Cardiac muscle cell (in vitro differentiated cells and primary cell): ENCODE data around the gene MICAL2. TPM values are rescaled to one million over a fixed set of nuclear protein-coding genes. Genes with fewer than 3 reads are reported as not detected.

Experiments used
- DNase-seq, 2 donors: peaks; one replicate each; pipeline versions ENCODE4 v3.0.0 to v3.0.0-alpha.2; 2010 to 2017; ENCODE audit warnings: low read depth in 1 of 2, low spot score in 1 of 2
- H3K27ac ChIP-seq: fragments of 200-600 bp; sonication (generic); 2 replicates; pipeline ENCODE4 v1.5.1; 2016
- H3K27me3 ChIP-seq: fragments of 200-600 bp; sonication (generic); 2 replicates; pipeline ENCODE4 v1.6.0; 2016; ENCODE audit warnings: control low read depth
- H3K36me3 ChIP-seq: fragments of 200-600 bp; sonication (generic); 2 replicates; pipeline ENCODE4 v1.5.1; 2016; ENCODE audit warnings: control low read depth
- H3K4me1 ChIP-seq: fragments of 200-600 bp; sonication (generic); 2 replicates; pipeline ENCODE4 v1.8.1; 2017; ENCODE audit warnings: low read depth, mild to moderate bottlenecking, mixed run types
- H3K4me3 ChIP-seq: fragments of 200-600 bp; sonication (generic); 2 replicates; pipeline ENCODE4 v1.5.1; 2016; ENCODE audit warnings: mild to moderate bottlenecking
- H3K9me3 ChIP-seq: fragments of 200-600 bp; sonication (generic); 2 replicates; pipeline ENCODE4 v1.5.1; 2017; ENCODE audit warnings: low read depth, mild to moderate bottlenecking, control low read depth
- polyA plus RNA-seq: library from polyadenylated mRNA; unstranded; fragments of >200 nt; fragmentation: Nextera tagmentation; extraction: Ambion mirVana; gene quantifications from 2 replicates; pipeline ENCODE4 v1.2.1, GENCODE V29; 2016
- total RNA-seq: library from RNA; depleted of rRNA; stranded (reverse); fragments of >200 nt; gene quantifications from 2 replicates; pipeline ENCODE4 v1.2.3, GENCODE V29; 2016
- TF ChIP-seq, protein P1 (sequence below): IDR thresholded peaks from 2 replicates; pipeline ENCODE4 v1.5.1; 2012; ENCODE audit warnings: low read depth, mild to moderate bottlenecking, low read length

The MICAL2 gene
- total and polyA plus RNA-seq, 2 experiments from 2014 or later = 153 to 178 TPM

DNA sequence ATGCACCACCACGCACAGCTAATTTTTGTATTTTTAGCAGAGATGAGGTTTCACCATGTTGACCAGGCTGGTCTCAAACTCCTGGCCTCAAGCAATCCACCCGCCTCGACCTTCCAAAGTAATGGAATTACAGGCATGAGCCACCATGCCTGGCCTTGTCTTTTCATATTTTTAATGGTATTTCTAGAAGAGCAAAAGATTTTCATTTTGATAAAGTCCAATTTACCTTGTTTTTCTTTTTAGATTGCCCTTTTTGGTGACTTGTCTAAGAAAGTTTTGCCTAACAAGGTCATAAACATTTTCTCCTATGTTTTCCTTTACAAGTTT lies 45.5 kb upstream of the MICAL2 start:
- no peak for DNase-seq
- TF ChIP-seq, protein P1, sequence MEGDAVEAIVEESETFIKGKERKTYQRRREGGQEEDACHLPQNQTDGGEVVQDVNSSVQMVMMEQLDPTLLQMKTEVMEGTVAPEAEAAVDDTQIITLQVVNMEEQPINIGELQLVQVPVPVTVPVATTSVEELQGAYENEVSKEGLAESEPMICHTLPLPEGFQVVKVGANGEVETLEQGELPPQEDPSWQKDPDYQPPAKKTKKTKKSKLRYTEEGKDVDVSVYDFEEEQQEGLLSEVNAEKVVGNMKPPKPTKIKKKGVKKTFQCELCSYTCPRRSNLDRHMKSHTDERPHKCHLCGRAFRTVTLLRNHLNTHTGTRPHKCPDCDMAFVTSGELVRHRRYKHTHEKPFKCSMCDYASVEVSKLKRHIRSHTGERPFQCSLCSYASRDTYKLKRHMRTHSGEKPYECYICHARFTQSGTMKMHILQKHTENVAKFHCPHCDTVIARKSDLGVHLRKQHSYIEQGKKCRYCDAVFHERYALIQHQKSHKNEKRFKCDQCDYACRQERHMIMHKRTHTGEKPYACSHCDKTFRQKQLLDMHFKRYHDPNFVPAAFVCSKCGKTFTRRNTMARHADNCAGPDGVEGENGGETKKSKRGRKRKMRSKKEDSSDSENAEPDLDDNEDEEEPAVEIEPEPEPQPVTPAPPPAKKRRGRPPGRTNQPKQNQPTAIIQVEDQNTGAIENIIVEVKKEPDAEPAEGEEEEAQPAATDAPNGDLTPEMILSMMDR = no peak
- H3K27ac ChIP-seq = no peak overlapping the region
- no peaks in the 10 kb centered on the region for H3K9me3 ChIP-seq
- no peak overlapping the region for H3K4me3 ChIP-seq
- peaks cover 19% of the 10 kb centered on the region for H3K4me1 ChIP-seq
- H3K27me3 ChIP-seq = no peaks in the 10 kb centered on the region
- H3K36me3 ChIP-seq = no peaks in the 10 kb centered on the region

DNA sequence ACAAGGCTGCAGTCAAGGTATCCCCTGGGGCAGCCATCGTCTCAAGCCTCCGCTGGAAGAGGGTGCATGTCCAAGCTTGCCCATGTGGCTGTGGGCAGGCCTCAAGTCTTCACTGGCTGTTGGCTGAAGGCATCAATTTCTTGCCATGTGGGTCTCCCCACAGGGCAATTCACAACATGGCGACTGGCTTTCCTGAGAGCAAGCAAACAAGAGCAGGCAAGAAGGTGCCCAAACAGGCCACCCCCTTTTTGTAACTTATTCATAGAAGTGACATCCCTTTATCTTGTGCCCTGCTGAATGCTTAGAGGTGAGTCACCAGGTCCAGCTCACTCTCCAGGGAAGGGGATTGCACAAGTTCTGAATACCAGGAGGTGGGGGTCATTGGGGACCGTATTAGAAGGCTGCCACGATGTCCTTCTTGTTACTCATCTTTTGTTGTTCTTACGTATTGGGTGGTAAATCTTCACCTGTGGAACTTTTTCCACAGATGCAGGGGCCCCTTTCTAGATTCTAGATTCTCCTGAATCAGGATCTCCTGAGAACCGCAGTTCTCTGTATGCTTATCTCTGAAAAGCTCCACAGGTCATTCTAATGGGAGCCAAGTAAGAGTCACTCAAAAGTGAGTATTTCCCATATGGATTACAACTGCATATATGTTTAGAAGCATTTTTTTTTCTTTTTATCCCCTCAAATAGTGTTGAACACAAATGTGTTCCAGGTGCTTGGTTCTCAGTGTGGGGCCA lies 44.2 kb upstream of the MICAL2 start:
- H3K36me3 ChIP-seq = no peaks in the 10 kb centered on the region
- H3K27ac ChIP-seq = peak overlapping the region; percentile 48
- no peak overlapping the region for H3K4me3 ChIP-seq
- H3K4me1 ChIP-seq = peaks cover 19% of the 10 kb centered on the region
- TF ChIP-seq, protein P1 = no peak
- H3K9me3 ChIP-seq = no peaks in the 10 kb centered on the region
- DNase-seq = peak in 1 of 2 donors; percentile 78
- H3K27me3 ChIP-seq = no peaks in the 10 kb centered on the region

DNA sequence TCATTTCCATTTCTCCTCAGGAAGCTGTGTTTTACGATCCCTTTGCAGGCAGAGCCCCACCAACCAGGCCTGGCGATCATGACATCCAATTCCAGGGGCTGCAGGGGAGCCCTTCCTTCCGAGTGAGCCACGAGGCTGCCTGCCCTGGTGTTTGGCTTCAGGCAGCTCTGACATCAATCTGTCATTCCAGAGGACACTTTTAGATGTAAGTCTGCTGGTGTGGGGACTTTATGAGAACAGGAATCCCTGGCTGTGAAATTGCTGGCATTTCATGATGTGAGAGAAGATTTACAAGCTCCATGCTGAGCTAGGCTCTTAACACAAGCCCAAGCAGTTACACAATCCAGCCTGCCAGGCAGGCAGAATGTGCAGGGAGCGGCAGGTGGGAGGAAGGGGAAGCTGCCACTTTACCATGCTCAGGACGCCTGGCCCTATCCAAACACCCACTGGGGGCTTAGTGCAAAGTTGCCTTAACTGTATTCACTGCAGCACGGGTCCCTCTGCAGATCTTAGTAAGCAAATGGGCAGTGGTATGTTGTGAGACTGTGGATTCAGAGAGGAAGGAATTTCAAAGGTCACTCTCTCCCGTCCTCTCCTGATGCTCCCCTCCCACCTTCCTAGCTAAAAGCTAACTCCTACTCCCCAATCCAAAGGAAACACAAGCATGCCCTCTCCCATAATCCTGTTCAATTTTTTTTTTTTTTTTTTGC lies 43.4 kb upstream of the MICAL2 start:
- Histone ChIP-seq H3K4me1 (peaks cover 19% of the 10 kb centered on the region), H3K36me3 (no peaks in the 10 kb centered on the region), H3K27me3 (no peaks in the 10 kb centered on the region), H3K27ac (peak overlapping the region; percentile 48), H3K9me3 (no peaks in the 10 kb centered on the region), H3K4me3 (no peak overlapping the region)
- peak; percentile 35 to 49 for DNase-seq
- TF ChIP-seq, protein P1 = no peak

DNA sequence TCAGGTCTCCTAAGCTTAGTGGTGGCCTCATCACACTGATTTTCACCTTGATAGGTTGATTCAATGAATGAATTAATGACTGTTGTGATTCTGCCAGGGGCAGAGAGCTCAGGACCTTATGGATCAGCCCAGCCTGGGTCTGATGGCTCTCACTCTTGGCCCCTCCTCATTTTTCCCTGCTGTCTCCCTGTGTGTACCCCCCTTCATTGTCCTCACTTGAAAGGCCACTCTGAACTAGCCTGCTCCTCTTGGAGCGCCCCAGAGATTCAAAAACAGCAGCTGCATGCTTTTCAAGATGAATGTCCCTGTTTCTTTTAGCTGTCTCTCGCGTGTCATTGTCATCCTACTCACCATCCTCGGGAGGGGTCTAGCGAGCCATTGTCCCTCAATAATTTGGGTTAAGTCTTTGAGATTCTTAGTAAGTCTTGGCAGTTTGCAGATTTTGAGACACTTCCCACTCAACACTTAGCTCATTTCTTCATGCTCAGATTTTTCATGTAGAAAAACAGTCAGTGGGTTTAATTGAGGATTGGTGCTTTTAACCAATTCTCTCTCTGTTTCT lies 42.5 kb upstream of the MICAL2 start:
- DNase-seq = no peak
- Histone ChIP-seq H3K36me3 (no peaks in the 10 kb centered on the region), H3K4me3 (no peak overlapping the region), H3K9me3 (no peaks in the 10 kb centered on the region), H3K4me1 (peaks cover 19% of the 10 kb centered on the region), H3K27ac (no peak overlapping the region), H3K27me3 (no peaks in the 10 kb centered on the region)
- TF ChIP-seq, protein P1 = no peak

DNA sequence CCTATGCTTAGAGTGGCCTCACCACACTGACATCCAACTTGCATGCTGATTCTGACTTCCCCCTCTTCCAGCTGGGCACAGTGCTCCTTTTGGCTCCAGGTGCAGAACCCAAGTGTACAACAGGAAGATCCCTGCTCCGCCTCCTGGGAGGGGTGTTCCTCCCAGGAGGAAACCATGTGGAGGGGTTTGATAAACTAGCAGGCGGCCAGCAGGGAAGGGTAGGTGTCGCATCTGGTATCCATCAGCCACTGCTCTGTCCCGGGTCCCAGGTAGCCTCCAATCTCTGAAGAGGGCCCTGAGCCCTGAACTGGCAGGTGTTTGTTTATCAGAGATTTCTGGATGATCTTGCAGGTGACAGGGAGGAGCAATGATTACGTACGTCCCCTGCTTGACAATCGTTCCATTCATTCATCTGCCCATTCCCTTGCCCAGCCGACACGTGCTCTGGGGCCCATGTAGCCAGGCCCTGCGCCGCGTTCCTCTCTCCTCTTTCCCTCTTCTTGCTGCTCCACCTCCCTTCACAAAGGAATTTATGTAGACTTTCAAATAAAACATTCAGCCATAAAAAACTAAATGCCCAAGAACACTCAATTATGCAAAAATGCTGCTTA lies 41.2 kb upstream of the MICAL2 start:
- H3K36me3 ChIP-seq = no peaks in the 10 kb centered on the region

More for the DNA sequence above, 41.2 kb upstream of the MICAL2 start:
- no peak for DNase-seq
- Histone ChIP-seq H3K27ac (no peak overlapping the region), H3K27me3 (no peaks in the 10 kb centered on the region), H3K4me3 (no peak overlapping the region), H3K9me3 (no peaks in the 10 kb centered on the region), H3K4me1 (peaks cover 19% of the 10 kb centered on the region)
- TF ChIP-seq, protein P1 = no peak
